A549 treated with AZD9567 at 1 μM for 4 hours (cell line): ENCODE results near the gene MAGEF1. TPM values are rescaled to one million over a fixed set of nuclear protein-coding genes. Genes with fewer than 3 reads are reported as not detected.

Source experiments
- total RNA-seq: library from RNA; stranded (reverse); fragments of 200-300 nt; extraction: Qiagen RNA extraction; gene quantifications from 5 replicates; pipeline ENCODE4 v1.2.3, GENCODE V29; 2022; ENCODE audit not compliant: insufficient read depth

MAGEF1 gene
- total RNA-seq = 22.6 to 27.6 TPM (median 27.0 TPM) in 5 replicates

GRCh38 chr3:184711493-184712247 is at the start of gene MAGEF1:
Gene MAGEF1, minus strand, starts transcription at chr3:184712064. Its CDS starts 243 bp downstream, at chr3:184711821.

Other genes starting within 250 kb of the MAGEF1 start
- gene EPHB3, start 150.3 kb downstream of the MAGEF1 start, total RNA-seq = 0.28 to 0.80 TPM (median 0.58 TPM) in 5 replicates
- gene VPS8, start 100.1 kb upstream of the MAGEF1 start, total RNA-seq = 8.4 to 19.5 TPM (median 9.1 TPM) in 5 replicates